Keratinocyte (primary cell): Measurements from ENCODE around the gene EHMT1.

Experiments used
- EZH2 ChIP-seq: IDR thresholded peaks from one replicate; pipeline ENCODE4 v1.6.1; 2012; ENCODE audit warnings: inconsistent platforms, mild to moderate bottlenecking, low read length, moderate library complexity
- TF ChIP-seq, protein P1 (sequence below), 3 experiments: IDR thresholded peaks in 1 of 3; conservative IDR thresholded peaks in 1 of 3; optimal IDR thresholded peaks in 1 of 3; 2 replicates in 2 of 3; 3 replicates in 1 of 3; pipeline versions ENCODE3 to v1.5.1; 2011; ENCODE audit warnings: low read length in 3 of 3, mild to moderate bottlenecking in 3 of 3, moderate library complexity in 2 of 3, control low read depth in 1 of 3, inconsistent platforms in 1 of 3; ENCODE audit not compliant: insufficient read depth in 2 of 3; ENCODE audit errors: extremely low read depth in 1 of 3

DNA sequence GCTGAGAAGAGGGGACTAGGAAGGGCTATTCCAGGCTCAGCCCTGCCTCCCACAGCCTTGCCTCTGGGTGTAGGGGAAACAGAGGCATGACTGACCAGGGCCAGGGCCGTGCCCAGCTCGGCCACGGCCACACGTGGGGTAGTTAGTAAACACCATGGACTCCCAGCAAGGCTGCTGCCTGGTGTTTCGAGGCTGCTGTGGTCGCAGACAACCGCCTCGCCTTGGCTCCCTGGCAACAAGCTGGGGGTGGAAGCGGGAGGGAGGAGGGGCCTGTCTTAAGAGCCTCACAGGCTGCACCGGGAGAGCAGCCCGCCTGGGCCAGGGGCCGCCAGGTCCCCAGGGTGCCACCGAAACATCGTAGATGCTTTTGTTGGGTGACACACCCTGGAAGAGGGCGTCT lies 168.6 kb downstream of the EHMT1 start:
- TF ChIP-seq, protein P1, sequence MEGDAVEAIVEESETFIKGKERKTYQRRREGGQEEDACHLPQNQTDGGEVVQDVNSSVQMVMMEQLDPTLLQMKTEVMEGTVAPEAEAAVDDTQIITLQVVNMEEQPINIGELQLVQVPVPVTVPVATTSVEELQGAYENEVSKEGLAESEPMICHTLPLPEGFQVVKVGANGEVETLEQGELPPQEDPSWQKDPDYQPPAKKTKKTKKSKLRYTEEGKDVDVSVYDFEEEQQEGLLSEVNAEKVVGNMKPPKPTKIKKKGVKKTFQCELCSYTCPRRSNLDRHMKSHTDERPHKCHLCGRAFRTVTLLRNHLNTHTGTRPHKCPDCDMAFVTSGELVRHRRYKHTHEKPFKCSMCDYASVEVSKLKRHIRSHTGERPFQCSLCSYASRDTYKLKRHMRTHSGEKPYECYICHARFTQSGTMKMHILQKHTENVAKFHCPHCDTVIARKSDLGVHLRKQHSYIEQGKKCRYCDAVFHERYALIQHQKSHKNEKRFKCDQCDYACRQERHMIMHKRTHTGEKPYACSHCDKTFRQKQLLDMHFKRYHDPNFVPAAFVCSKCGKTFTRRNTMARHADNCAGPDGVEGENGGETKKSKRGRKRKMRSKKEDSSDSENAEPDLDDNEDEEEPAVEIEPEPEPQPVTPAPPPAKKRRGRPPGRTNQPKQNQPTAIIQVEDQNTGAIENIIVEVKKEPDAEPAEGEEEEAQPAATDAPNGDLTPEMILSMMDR (optimal IDR thresholded peaks at IDR 0.05 in 1 of 3, IDR thresholded peaks at IDR 0.05 in 1 of 3, conservative IDR thresholded peaks at IDR 0.05 in 1 of 3; ENCODE audit: extremely low read depth in 1 of 3, insufficient read depth in 2 of 3, low read length in 3 of 3): no peak
- no peak for TF ChIP-seq EZH2
